GM18511 (cell line): ENCODE measurements around the gene NELFA.

Experiments used
- ATAC-seq: cut with Tn5 transposase; IDR thresholded peaks from one replicate; pipeline ENCODE4 v1.9.1; 2021; ENCODE audit warnings: mild to moderate bottlenecking, moderate library complexity; ENCODE audit not compliant: unreplicated experiment

The NELFA gene

DNA sequence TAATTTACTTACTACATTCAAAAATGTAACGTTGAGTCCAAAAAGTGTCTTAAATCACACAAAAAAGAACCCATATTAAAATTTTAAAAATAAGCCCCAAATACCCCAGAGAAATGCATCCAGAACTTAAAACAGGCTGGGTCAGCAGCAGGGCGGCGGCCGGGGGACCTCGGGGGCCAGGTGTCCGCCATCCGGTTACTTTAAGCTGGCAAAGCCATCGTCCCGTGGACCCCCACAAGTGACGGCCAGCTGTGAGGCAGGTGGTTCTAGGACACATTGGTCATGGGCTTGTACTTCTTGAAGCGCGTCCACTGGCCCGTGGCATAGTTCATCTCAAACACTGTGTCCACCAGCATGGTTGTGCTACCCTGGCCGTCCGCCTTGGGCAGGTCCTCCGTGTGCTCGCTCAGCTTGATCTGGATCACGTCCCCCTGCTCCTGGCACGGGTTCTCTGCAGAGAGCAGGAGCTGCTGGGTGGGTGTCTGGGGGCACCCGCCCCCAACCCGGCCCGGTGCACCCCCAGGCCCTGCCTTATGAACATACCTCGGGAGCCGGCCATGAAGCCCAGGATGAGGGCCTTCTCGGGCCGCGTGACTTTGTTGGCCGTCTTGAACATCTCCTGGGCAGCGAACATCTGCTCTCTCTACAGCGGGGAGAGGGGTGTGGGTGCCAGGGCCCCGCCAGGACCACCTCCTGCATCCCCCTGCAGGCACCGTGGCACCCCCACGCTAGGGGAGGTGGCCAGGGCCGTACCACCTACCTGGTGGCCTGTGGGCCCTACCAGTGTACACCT, 25.5 kb downstream of the NELFA start:
- no peak for ATAC-seq

DNA sequence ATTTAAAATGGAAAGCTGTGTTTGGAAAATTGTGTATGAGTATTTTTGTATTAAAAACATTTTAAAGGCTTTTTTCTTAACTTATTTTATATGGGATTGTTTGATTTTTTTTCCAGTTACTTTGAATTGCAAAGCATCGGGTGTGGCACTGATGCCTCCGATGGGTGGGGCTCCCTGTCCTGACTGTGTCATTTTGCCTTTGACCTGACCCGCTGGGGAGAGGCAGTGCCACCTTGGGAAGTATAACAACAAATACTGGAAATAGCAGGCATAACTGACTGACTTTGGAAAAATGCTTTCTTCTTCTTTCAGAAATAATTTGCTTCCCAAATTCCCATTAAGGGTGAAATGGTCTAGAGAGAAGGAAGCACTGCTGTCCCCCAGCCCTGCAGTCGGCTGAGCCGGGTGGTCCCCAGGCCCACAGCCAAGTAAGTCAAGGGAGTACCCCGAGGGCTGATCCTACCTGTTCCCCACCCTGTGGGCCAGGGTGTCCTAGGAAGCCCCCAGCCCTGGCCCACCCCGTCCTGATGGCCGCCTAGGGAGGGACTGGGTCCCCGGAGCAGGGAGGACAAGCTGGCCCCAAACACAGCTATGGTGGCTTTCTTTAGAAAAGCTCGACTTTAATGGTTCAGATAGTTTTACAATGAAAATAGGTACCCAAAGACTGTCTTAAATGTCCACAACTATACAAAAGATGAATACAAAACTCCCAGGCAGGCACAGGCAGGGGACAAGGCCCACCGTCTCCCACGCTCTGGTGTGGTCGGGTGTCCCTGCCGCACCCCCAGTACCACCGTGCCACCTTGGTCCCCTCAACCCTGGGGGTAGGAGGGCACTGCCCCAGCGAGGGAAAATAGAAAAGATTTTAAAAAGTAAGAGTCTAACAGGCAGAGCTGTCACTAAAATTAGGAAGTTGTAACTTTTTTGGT, 26.4 kb downstream of the NELFA start:
- no peak for ATAC-seq

- ATAC-seq = no peak
Observed at GRCh38 chr4:1981251-1982058, 27.3 kb downstream of the NELFA start.

DNA sequence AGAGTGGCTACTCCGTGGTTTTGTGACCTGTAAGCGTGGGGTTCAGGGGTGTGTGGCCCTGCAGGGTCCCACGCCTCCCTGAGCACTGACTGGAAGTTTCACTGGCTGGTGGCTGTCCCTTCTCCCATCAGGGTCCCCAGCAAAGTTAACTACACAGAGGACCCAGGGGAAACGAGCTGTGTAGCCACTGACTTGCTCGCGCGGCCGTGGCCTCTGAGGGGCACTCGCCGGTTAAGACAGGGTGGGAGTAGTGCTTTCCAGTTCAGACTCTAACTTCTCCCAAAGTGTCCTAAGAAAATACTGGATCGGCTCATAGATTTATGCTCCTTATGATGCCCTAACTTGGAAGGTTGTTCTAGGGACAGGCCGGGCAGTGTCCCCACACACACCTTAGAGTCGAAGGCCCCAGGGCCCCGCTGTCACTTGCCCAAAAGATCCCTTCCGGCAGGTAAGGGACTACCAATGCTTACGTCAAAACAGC, 28.2 kb downstream of the NELFA start:
- ATAC-seq = no peak

GRCh38 chr4:1979477-1980196, 29.1 kb downstream of the NELFA start:
- ATAC-seq = no peak

DNA sequence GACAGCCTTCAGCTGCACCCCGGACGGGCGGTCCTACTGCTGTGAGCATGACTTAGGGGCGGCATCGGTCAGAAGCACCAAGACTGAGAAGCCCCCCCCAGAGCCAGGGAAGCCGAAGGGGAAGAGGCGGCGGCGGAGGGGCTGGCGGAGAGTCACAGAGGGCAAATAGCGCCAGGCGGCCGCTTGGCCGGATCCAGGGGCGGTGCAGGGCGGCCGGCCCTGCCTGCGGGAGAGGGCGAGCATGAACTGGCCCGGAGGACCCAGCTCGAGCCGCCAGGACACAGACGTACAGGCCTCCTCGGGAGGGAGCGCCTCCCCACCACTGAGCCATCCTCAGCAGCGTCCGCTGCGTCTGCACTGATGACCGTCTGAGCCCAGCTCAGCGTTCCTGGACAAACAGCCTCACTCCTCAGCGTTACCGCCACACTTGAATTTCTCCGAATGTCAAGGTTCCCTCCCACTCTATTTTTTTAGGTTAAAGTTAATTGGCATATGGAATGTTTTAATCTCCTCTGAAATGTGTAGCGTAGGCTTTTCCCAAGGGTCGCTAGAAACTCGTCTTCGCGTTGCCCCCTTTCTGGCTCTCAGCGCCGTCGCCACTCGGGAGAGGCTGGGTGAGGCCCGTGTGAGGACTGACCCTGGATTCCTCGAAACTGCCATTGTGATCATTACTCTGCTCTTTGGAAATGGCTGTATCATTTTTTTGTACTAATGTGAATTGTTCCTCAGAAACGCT, 29.9 kb downstream of the NELFA start:
- no peak for ATAC-seq

GRCh38 chr4:1978226-1978625, 30.5 kb downstream of the NELFA start:
- no peak for ATAC-seq

DNA sequence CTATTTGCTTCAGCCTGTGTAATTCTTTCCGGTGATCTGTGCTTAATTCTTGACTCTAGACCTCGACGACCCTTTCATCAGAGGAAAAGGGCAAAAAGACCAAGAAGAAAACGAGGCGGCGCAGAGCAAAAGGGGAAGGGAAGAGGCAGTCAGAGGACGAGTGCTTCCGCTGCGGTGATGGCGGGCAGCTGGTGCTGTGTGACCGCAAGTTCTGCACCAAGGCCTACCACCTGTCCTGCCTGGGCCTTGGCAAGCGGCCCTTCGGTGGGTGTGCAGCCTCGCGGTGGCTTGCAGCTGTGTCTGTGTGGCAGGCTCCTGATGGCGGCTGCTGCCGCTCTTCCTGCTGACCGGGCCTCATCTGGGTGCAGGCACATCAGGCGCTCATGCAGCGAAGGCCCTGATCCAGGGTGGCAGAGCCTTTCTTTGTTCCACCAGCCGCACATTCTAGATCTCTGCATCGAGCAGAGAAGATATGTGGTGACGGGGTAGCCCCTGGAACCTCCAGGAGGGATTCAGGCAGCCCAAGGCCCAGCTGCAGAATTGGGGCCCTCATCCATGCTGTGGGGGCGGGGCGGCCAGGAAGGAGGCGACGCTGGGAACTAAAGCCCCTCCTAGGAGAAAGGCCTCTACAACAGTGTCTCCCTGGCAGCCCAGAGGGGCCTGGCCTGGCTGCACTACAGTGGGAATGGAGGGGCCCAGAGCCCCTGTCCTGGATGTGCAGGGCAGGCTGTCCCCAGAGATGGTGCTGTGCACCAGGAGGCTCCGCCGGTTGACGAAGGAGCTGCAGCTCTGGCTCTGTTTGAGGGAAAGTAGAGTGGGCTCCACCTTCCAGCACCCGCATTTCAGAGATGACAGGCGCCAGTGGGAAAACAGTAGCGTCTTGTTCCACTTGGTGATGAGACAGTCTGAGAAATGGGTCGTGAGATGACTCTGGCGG, 32.1 kb downstream of the NELFA start:
- ATAC-seq = no peak

GRCh38 chr4:1975880-1976279, 32.9 kb downstream of the NELFA start:
- ATAC-seq = no peak

GRCh38 chr4:1975391-1975801, 33.4 kb downstream of the NELFA start:
- no peak for ATAC-seq

GRCh38 chr4:1974840-1975239, 33.9 kb downstream of the NELFA start:
- ATAC-seq = no peak

DNA sequence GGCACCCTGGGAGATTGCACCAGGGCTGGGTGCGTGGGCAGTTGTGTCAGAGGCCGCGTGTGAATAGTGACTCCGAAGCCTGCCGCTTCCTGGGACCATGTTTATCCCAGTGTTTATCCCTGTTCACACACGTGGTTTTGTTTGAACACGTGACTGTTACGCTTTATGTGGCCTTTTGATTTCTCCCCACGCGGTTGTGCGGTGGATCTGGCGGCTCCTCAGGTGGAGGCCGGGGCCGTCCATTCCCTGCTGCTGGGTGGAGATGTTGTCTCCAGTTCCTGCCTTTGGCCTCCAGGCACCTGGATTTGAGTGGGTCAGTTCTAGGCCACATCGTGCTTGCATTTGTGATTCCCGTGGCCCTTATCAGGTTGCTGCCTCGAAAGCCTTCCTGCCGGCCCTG, 35.1 kb downstream of the NELFA start:
- no peak for ATAC-seq

DNA sequence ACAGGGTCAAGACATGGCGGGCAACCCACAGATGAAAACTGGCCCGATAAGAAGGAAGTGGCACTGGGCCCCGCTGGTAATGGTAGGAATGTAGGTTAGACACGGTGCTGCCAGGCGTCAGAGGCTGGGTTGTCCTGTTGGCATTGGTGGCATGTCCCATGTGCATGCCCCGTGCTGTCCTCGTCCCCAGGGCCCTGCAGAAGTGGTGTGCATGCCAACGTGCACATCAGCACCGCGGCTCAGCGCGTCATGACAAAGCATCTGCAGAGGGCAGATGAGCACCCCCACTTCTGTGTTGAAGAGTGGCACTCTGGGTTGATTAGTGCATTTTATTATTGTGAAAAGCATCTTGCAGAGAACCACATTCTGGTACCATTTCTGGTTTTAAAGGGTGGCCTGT, 35.6 kb downstream of the NELFA start:
- no peak for ATAC-seq

- no peak for ATAC-seq
Observed at GRCh38 chr4:1972414-1972813, 36.4 kb downstream of the NELFA start.

GRCh38 chr4:1971456-1972200, 37.1 kb downstream of the NELFA start:
- ATAC-seq = no peak

GRCh38 chr4:1970926-1971325, 37.8 kb downstream of the NELFA start:
- no peak for ATAC-seq

DNA sequence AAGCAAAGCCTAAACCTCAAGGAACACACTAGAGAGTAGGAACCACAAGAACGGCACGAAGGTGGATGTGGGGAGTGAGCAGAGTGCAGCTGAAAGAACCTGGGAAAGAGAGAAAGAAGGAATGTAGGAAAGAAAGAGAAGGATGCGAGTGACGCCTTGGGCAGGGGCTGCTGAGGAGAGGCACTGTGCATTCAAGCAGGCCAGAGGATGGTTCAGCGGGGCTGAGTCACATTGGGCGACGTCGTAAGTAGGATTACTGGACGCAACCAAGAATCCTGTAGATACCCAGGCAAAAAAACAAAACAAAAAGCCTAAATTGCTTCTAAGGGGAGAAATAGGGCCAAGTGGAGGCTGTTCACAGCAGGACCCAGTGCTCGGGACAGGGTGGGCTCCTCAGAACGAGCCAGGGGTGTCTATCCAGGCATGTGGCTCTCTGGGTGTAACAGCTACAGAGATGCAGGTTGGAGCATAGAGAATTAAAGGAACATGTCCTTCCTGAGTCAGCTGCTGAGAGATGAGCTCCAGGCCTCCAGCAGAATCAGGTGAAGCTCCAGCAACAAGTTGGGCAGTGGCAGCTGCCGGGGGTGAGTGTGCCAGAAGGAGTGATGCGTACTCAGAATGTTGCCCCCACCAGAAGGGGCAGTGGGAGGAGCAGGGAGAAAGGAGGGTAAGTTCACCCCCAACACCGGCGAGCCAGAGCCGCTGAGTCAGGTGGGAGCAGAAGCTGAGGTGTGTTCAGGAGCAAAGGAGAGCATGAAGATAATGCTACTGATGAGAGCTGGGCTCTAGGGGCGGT, 38.6 kb downstream of the NELFA start:
- ATAC-seq = no peak
